Astrocyte (in vitro differentiated cells and primary cell): ENCODE data around the gene MCIDAS. TPM values are rescaled to one million over a fixed set of nuclear protein-coding genes. Genes with fewer than 3 reads are reported as not detected.

ENCODE experiments used
- DNase-seq: peaks from one replicate; pipeline ENCODE4 v3.0.0-alpha.2; 2010; ENCODE audit warnings: low read depth
- FAIRE-seq: peaks from 2 replicates; lab custom pipeline; 2011; peaks lifted over from hg19 to GRCh38; lab: Jason Lieb, UNC
- H2AFZ ChIP-seq: 2 replicates; pipeline ENCODE4 v1.6.0; 2012; ENCODE audit warnings: low read depth, low read length, inconsistent platforms
- H3K27ac ChIP-seq: 2 replicates; pipeline ENCODE4 v1.5.1; 2011; ENCODE audit warnings: low read depth, low read length, inconsistent platforms
- H3K27me3 ChIP-seq: 2 replicates; pipeline ENCODE4 v1.6.0; 2011; ENCODE audit warnings: low read length, inconsistent platforms; ENCODE audit not compliant: insufficient read depth
- H3K36me3 ChIP-seq: 2 replicates; pipeline ENCODE4 v1.5.1; 2011; ENCODE audit warnings: low read length, inconsistent platforms; ENCODE audit not compliant: insufficient read depth
- H3K4me1 ChIP-seq: 2 replicates; pipeline ENCODE4 v1.5.1; 2011; ENCODE audit warnings: low read length, inconsistent platforms; ENCODE audit not compliant: insufficient read depth
- H3K4me2 ChIP-seq: 2 replicates; pipeline ENCODE4 v1.6.0; 2012; ENCODE audit warnings: low read length, inconsistent platforms
- H3K4me3 ChIP-seq: 2 replicates; pipeline ENCODE4 v1.5.1; 2011; ENCODE audit warnings: low read depth, mild to moderate bottlenecking, low read length, inconsistent platforms; ENCODE audit not compliant: insufficient read depth
- H3K79me2 ChIP-seq: 2 replicates; pipeline ENCODE4 v1.6.0; 2012; ENCODE audit warnings: mild to moderate bottlenecking, low read length, inconsistent platforms; ENCODE audit not compliant: insufficient read depth
- H3K9ac ChIP-seq: 2 replicates; pipeline ENCODE4 v1.6.0; 2012; ENCODE audit warnings: mild to moderate bottlenecking, low read length, inconsistent platforms
- H3K9me3 ChIP-seq: 2 replicates; pipeline ENCODE4 v1.5.1; 2012; ENCODE audit warnings: low read depth, mild to moderate bottlenecking, low read length, inconsistent platforms; ENCODE audit not compliant: insufficient read depth
- H4K20me1 ChIP-seq: 2 replicates; pipeline ENCODE4 v1.6.0; 2012; ENCODE audit warnings: low read length, inconsistent platforms; ENCODE audit not compliant: insufficient read depth
- H3K27ac Mint-ChIP-seq: one replicate; pipeline ENCODE4 v1.8.0; 2021; ENCODE audit warnings: mild to moderate bottlenecking, mixed read lengths; ENCODE audit not compliant: unreplicated experiment
- H3K27me3 Mint-ChIP-seq: one replicate; pipeline ENCODE4 v1.8.0; 2021; ENCODE audit warnings: low read depth, mixed read lengths; ENCODE audit not compliant: unreplicated experiment
- H3K36me3 Mint-ChIP-seq: one replicate; pipeline ENCODE4 v1.8.0; 2021; ENCODE audit warnings: low read depth, mixed read lengths; ENCODE audit not compliant: unreplicated experiment
- H3K4me1 Mint-ChIP-seq: one replicate; pipeline ENCODE4 v1.8.0; 2021; ENCODE audit warnings: low read depth, mixed read lengths; ENCODE audit not compliant: unreplicated experiment
- H3K4me3 Mint-ChIP-seq: one replicate; pipeline ENCODE4 v1.8.0; 2021; ENCODE audit warnings: mild to moderate bottlenecking, moderate library complexity, mixed read lengths; ENCODE audit not compliant: unreplicated experiment
- H3K9me3 Mint-ChIP-seq: one replicate; pipeline ENCODE4 v1.8.0; 2021; ENCODE audit warnings: mild to moderate bottlenecking, mixed read lengths; ENCODE audit not compliant: unreplicated experiment
- CTCF ChIP-seq: IDR thresholded peaks from 2 replicates; pipeline ENCODE4 v1.5.1; 2011; ENCODE audit warnings: low read depth, mild to moderate bottlenecking, inconsistent platforms, low read length, moderate library complexity; ENCODE audit not compliant: insufficient read depth
- EZH2 ChIP-seq: IDR thresholded peaks from 2 replicates; pipeline ENCODE4 v1.6.1; 2012; ENCODE audit warnings: mild to moderate bottlenecking, low read length, inconsistent platforms; ENCODE audit not compliant: insufficient read depth
- total RNA-seq: library from RNA; stranded (reverse); gene quantifications from 2 replicates; pipeline ENCODE4 v1.2.1, GENCODE V29; 2021

The MCIDAS gene
- total RNA-seq, 1 donor from 2014 or later: not detected

- no peak overlapping the region for H2AFZ ChIP-seq
- H3K27ac ChIP-seq: no peak overlapping the region
- peaks cover 44% of the 10 kb centered on the region for H3K27me3 Mint-ChIP-seq
- H3K4me3 Mint-ChIP-seq: no peak overlapping the region
- no peak overlapping the region for H3K4me2 ChIP-seq
- no peaks in the 10 kb centered on the region for H3K9me3 Mint-ChIP-seq
- peaks cover 2% of the 10 kb centered on the region for H3K9me3 ChIP-seq
- FAIRE-seq (no peak), DNase-seq (no peak)
- no peaks in the 10 kb centered on the region for H3K4me1 ChIP-seq
- no peaks in the 10 kb centered on the region for H3K4me1 Mint-ChIP-seq
- no peaks in the 10 kb centered on the region for H3K79me2 ChIP-seq
- H3K36me3 ChIP-seq: no peaks in the 10 kb centered on the region
- TF ChIP-seq EZH2 (no peak), CTCF (no peak)
- H4K20me1 ChIP-seq: no peaks in the 10 kb centered on the region
- no peak overlapping the region for H3K27ac Mint-ChIP-seq
- H3K9ac ChIP-seq: no peak overlapping the region
- no peaks in the 10 kb centered on the region for H3K36me3 Mint-ChIP-seq
- H3K27me3 ChIP-seq: peaks cover 57% of the 10 kb centered on the region
- H3K4me3 ChIP-seq: no peak overlapping the region
Observed at GRCh38 chr5:55191165-55191564, 36.0 kb downstream of the MCIDAS start.

- Mint-ChIP-seq H3K27me3 (peaks cover 46% of the 10 kb centered on the region), H3K4me1 (no peaks in the 10 kb centered on the region), H3K4me3 (no peak overlapping the region), H3K27ac (no peak overlapping the region), H3K9me3 (no peaks in the 10 kb centered on the region), H3K36me3 (no peaks in the 10 kb centered on the region)
- Histone ChIP-seq H2AFZ (no peak overlapping the region), H3K4me2 (no peak overlapping the region), H4K20me1 (no peaks in the 10 kb centered on the region), H3K9ac (no peak overlapping the region), H3K27ac (no peak overlapping the region), H3K4me1 (no peaks in the 10 kb centered on the region), H3K79me2 (no peaks in the 10 kb centered on the region), H3K36me3 (no peaks in the 10 kb centered on the region), H3K9me3 (peaks cover 2% of the 10 kb centered on the region), H3K4me3 (no peak overlapping the region), H3K27me3 (peaks cover 60% of the 10 kb centered on the region)
- DNase-seq (no peak), FAIRE-seq (no peak)
- TF ChIP-seq EZH2 (no peak), CTCF (no peak)
Observed at GRCh38 chr5:55188656-55189540, 38.2 kb downstream of the MCIDAS start.

- Mint-ChIP-seq H3K36me3 (no peaks in the 10 kb centered on the region), H3K9me3 (no peaks in the 10 kb centered on the region), H3K27ac (no peak overlapping the region), H3K4me1 (no peaks in the 10 kb centered on the region), H3K4me3 (no peak overlapping the region), H3K27me3 (peaks cover 40% of the 10 kb centered on the region)
- H3K27me3 ChIP-seq: peaks cover 46% of the 10 kb centered on the region
- no peak overlapping the region for H3K27ac ChIP-seq
- no peaks in the 10 kb centered on the region for H3K4me1 ChIP-seq
- FAIRE-seq (no peak), DNase-seq (no peak)
- no peaks in the 10 kb centered on the region for H4K20me1 ChIP-seq
- no peaks in the 10 kb centered on the region for H3K36me3 ChIP-seq
- no peaks in the 10 kb centered on the region for H3K79me2 ChIP-seq
- TF ChIP-seq EZH2 (no peak), CTCF (no peak)
- H3K4me2 ChIP-seq: no peak overlapping the region
- no peak overlapping the region for H3K4me3 ChIP-seq
- H3K9ac ChIP-seq: no peak overlapping the region
- no peak overlapping the region for H2AFZ ChIP-seq
- H3K9me3 ChIP-seq: peaks cover 2% of the 10 kb centered on the region
Observed at GRCh38 chr5:55187370-55187769, 39.7 kb downstream of the MCIDAS start.
